HG03457 (cell line): Measurements from ENCODE around the gene FAM83E.
A peak's percentile ranks its signal among the peaks of the same experiment; 100 is the strongest.
"Not testable (repeated sequence)": the region's sequence is repeated elsewhere in the genome, so short reads cannot be mapped to it uniquely, and the experiment has no call there.

ENCODE experiments used
- ATAC-seq: cut with Tn5 transposase; IDR thresholded peaks from one replicate; pipeline ENCODE4 v1.9.1; 2021; ENCODE audit warnings: moderate number of reproducible peaks; ENCODE audit not compliant: unreplicated experiment

Gene FAM83E

DNA sequence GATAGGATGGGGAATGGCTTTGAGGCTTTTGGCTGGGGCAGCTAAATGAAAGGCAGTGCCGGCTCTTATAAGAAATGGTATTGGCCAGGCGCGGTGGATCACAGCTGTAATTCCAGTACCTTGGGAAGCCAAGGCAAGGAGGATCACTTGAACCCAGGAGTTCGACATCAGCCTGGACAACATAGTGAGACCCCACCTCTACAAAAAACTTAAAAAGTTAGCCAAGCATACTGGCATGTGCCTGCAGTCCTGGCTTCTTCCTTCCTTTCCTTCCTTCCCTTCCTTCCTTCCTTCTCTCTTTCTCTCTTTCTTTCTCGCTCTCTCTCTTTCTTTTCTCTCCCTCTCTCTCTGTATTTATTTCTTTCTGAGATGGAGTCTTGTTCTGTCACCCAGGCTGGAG lies 28.0 kb upstream of the FAM83E start:
- no peak for ATAC-seq

DNA sequence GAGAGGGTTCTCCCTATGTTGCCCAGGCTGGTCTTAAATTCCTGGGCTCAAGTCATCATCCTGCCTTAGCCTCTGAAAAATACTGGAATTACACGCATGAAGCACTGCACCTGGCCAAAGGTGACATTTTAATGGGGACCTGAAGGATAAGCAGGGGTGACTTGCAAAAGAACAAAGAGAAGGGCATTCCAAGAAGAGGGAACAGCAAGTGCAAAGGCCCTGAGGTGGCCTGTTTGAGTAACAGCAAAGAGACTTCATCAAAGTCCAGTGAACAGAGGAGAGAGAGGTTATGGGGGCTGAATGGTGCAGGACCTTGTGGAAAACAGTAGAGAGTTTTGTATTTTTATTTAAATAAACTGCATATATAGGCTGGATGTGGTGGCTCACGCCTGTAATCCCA lies 27.0 kb upstream of the FAM83E start:
- ATAC-seq: no peak

GRCh38 chr19:48639483-48640375 lies 24.9 kb upstream of the FAM83E start:
- ATAC-seq: no peak

- ATAC-seq: no peak
Measured at GRCh38 chr19:48638831-48639381, 24.0 kb upstream of the FAM83E start.

GRCh38 chr19:48637948-48638830 lies 23.3 kb upstream of the FAM83E start:
- ATAC-seq: peak; percentile 8

- ATAC-seq: peak; percentile 46
Measured at GRCh38 chr19:48637449-48637947, 22.6 kb upstream of the FAM83E start.

DNA sequence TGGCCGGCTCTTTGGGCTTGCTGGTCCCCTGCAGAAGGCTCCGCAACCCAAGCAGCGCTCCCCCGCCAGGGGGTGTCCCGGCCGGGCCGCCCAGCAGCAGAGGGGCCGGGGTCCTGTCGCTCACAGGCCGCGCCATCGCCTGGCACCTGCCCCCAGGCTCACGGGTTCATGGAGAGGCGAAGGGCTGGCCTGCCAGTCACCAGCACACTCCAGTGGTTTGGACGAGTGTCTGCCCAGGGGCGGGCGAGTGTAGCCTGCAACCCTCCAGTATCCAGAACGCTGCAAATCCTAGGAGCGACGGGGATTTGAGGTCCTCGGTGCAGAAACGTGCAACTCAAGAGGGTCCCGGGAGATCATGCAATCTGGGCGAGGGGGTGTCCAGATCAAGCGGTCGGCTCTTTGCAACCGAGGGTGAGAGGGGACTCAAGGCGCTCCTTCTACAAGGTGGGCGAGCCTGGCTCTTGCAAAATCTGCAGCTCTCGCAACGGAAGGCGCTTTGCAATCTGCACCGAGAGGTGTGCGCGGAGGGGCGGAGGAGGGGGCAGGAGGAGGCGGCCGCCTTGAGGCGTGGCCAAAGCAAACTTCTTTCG lies 22.1 kb upstream of the FAM83E start, which contains the start of gene DBP:
Gene DBP, minus strand, starts transcription at position 521 of the 590 bp plus-strand sequence. Its CDS starts 385 bp downstream, at position 136.
- no peak for ATAC-seq

DNA sequence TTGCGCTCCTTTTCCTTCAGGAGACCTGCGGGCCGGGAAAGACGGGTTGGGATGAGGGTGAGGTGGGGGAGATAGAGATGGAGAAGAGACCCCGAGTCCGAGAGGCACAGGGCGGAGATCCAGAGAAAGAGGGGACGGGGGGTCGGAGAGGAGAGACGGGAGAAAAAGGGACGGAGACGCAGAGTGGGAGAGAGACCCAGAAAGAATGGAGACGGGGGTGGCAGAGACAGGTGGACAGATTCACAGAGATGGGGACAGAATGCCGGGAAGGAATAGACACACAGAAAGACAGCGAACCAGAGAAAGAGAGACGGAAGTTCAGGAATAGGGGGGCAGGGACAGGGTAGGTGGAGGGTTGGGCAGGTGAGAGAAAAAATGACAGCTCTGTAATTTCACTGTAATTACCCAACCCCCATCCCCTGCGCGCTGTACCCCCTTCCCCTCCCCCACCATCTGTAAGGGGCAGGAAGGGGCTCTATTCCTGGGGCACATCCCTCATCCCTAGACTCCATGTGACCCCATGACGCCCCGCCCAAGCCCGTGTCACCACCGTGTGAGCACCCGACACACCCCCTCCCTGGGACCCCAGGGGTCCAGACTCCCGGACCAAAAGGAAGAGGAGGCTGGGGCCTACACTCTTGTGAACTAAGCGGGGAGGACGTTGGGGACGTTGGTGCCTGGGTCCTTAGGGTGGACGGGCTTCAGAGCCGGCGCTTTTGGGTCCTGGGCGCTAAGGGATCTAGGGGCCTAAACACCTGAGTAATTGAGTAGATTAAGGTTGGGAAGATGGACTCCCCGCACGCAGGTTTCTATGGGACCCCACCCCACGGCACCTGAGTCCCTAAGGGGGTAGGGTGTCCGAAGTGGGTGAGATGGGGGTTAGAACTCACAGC lies 21.3 kb upstream of the FAM83E start:
- no peak for ATAC-seq

GRCh38 chr19:48635263-48635965 lies 20.5 kb upstream of the FAM83E start:
- ATAC-seq: no peak

DNA sequence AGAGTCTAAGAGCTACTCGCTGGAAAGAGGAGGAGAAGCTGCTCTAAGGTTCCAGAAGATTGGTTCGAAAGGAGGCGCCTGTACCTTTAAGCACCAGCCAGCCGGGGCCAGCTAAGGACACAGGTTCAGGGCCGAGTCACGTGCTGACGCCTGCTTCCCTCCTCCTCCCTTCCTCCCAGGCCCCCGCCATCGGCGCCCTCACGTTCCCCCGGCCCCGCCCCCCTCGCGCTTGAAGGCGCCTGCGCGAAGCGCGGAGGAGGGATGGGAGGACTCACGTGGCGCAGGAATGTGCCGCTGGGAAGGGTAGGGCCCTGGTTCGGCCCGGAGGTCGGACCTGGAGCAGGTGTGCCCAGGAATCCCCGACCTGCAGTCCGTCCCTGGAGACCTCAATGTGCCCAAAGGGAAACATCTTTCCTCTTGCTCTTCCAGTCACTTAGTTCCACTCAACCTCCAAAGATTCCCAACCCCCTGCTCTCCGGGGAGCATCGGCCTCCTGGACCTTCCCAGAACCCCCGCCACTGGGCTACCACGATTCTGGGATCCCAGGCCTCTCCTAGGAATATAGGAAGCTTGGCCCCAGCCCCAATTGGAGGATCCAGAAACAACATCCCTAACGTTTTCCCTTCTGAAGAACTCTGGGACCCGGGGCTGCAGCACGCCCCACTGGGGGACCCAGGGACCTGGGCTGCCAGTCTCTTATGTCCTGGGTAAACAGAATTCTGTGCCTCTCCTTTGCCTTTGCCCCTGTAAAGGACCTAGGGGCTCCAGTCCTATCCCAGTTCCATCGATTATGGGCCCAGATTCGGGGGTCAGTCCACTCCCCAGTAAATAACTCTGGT lies 19.8 kb upstream of the FAM83E start:
- peak; percentile 33 for ATAC-seq

- ATAC-seq: no peak
Measured at GRCh38 chr19:48634036-48634342, 19.1 kb upstream of the FAM83E start.

DNA sequence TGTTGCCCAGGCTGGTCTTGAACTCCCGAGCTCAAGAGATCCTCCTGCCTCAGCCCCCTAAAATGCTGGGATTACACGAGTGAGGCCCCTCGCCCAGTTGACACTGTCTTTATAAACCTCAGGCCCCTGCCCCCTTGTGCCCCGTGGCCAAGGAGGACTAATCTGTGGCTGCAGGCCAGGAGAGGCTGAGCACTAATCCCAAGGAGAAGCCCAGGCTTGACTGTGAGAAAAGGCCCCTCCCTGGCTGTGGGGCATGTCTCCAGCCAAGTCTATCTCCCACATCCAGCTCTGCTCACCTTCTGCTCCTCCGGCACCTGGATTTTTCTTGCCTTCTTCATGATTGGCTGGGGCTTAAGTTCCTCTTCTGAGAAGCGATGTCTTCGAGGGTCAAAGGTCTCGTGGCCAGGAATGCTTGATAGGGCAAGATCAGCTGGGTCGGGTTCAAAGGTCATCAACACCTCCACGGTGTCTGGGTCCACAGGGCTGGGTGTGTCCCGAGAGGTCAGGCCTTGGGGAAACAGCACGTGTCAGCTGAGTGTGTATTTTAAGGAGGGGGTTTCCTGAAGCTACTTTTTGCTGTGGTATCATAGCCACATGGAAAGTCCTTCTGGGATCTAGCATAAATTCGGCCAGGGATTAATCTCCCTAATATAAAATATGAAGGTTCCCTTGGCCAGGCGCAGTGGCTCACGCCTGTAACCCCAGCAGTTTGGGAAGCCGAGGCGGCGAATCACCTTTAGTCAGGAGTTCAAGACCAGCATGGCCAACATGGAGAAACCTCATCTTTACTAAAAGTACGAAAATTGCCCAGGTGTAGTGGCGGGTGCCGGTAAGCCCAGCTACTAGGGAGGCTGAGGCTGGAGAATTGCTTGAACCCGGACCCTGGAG lies 18.5 kb upstream of the FAM83E start:
- no peak for ATAC-seq

DNA sequence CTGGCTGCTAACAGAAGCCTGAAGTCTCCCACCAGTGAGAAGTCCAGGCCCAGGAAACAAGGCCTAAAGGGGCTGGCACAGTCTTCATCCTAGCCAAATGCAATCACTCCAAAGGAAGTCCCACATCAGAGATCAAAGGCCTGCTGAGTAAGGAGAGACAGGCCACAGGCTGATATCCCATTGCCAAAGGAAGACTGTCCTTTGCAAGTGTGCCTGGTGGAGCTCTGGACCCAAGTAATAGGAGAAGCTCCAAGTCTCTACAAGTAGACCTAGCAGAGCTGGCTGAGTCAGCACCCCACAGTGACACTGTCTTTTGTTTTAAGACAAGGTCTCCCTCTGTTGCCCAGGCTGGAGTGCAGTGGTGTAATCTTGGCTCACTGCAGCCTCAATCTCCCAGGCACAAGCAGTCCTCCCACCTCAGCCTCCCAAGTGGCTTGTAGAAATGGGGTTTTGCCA lies 17.8 kb upstream of the FAM83E start:
- ATAC-seq: no peak

DNA sequence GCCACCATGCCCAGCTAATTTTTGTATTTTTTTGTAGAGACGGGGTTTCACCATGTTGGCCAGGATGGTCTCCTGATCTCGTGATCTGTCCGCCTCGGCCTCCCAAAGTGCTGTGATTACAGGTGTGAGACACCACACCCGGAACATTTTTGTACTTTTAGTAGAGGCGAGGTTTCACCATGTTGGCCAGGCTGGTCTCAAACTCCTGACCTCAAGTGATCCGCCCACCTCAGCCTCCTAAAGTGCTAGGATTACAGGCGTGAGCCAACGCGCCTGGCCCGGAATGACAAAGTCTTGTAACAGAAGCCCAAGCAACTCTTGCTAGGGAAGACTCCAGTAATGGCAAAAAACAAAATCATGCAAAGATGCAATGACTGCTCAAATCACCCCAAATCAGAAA lies 17.4 kb upstream of the FAM83E start:
- ATAC-seq: not testable (repeated sequence)

DNA sequence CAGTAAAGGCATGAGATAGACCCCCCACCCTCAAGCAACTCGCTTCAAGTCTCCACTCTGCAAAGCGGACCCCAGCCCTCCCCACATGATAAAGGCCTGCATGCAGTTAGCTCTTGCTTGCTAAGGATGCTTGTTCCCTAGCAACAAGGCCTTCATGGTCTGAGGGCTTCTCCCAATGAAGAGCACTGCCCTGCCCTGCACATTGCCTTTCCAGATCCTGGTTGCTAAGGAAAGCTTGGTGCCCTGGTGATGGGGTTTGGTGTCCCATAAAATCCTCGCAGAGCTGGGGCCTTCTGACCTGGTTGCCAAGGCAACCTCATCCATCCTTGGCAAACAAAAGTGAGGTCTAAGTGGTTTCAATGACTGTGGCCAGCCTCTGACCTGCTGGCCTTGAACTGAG lies 16.3 kb upstream of the FAM83E start:
- no peak for ATAC-seq

GRCh38 chr19:48630296-48631063 lies 15.6 kb upstream of the FAM83E start:
- no peak for ATAC-seq
